Astrocyte of the cerebellum (primary cell): ENCODE results near the gene CSRP1.

Source experiments
- DNase-seq: peaks from one replicate; pipeline ENCODE4 v3.0.0-alpha.2; 2011; ENCODE audit warnings: low read depth
- H3K4me3 ChIP-seq: 2 replicates; pipeline ENCODE4 v1.5.1; 2011; ENCODE audit warnings: mild to moderate bottlenecking, low read depth, low read length, moderate library complexity
- in situ Hi-C: cut with HindIII; loops from 2 replicates; pipeline ENCODE4 v1.10.0; 2017; ENCODE audit warnings: low sequenced_read_pairs
- TF ChIP-seq, protein P1 (sequence below): IDR thresholded peaks from 2 replicates; pipeline ENCODE4 v1.5.1; 2012; ENCODE audit warnings: low read length, low read depth, moderate library complexity, mild to moderate bottlenecking; ENCODE audit errors: missing control alignments

CSRP1 gene

GRCh38 chr1:201448990-201449389 is 57.9 kb downstream of the CSRP1 start:
- DNase-seq, result no peak
- TF ChIP-seq, protein P1, sequence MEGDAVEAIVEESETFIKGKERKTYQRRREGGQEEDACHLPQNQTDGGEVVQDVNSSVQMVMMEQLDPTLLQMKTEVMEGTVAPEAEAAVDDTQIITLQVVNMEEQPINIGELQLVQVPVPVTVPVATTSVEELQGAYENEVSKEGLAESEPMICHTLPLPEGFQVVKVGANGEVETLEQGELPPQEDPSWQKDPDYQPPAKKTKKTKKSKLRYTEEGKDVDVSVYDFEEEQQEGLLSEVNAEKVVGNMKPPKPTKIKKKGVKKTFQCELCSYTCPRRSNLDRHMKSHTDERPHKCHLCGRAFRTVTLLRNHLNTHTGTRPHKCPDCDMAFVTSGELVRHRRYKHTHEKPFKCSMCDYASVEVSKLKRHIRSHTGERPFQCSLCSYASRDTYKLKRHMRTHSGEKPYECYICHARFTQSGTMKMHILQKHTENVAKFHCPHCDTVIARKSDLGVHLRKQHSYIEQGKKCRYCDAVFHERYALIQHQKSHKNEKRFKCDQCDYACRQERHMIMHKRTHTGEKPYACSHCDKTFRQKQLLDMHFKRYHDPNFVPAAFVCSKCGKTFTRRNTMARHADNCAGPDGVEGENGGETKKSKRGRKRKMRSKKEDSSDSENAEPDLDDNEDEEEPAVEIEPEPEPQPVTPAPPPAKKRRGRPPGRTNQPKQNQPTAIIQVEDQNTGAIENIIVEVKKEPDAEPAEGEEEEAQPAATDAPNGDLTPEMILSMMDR, result no peak
- H3K4me3 ChIP-seq, result no peak overlapping the region
- in situ Hi-C loops, result loop anchor here (5.0 kb wide), 2 partner anchors 52 to 68 kb away; partner anchors contain the start of gene LAD1

GRCh38 chr1:201447903-201448871 is 58.7 kb downstream of the CSRP1 start:
- TF ChIP-seq, protein P1, result peak; percentile 90
- DNase-seq, result peak; percentile 68
- H3K4me3 ChIP-seq, result no peak overlapping the region
- in situ Hi-C loops, result loop anchor here (5.0 kb wide), 2 partner anchors 51 to 69 kb away; partner anchors contain the start of gene LAD1

DNA sequence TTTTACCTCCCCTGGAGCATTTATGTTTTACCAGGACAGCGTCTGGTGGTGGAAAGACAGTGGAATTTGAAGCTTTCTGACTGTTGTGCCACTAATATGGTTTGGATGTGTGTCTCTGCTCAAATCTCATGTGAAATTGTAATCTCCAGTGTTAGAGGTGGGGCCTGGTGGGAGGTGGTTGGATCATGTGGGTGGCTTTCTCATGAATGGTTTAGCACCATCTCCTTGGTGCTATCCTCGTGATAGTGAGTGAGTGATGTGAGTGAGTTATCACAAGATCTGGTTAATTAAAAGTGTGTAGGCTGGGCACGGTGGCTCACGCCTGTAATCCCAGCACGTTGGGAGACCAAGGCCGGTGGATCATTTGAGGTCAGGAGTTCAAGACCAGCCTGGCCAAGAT is 61.6 kb downstream of the CSRP1 start:
- DNase-seq, result no peak
- in situ Hi-C loops, result loop anchor here (5.0 kb wide), 2 partner anchors 48 to 72 kb away; partner anchors contain the start of gene LAD1
- H3K4me3 ChIP-seq, result no peak overlapping the region
- TF ChIP-seq, protein P1, result no peak

DNA sequence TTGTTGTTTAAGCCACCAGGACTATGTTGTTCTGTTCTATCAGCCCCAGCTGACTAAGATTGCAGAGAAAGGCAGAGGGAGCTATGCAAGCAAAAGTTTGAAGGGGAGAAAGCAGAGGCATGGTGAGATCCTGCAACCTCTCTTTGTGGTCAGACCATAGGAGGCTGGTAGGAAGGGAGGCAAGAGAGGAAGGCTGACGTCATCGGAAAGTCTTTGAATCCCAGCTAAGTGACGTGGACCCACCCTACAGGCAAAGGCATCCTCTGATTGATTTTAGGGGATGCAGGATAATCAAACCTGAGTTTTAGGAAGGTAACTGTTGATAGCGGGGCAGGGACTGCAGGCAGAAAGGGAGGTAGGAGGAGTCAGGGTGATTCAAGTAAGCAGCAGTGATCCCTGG is 62.1 kb downstream of the CSRP1 start:
- in situ Hi-C loops, result loop anchor here (5.0 kb wide), 2 partner anchors 47 to 73 kb away; partner anchors contain the start of gene LAD1
- TF ChIP-seq, protein P1, result no peak
- no peak overlapping the region for H3K4me3 ChIP-seq
- DNase-seq, result no peak

DNA sequence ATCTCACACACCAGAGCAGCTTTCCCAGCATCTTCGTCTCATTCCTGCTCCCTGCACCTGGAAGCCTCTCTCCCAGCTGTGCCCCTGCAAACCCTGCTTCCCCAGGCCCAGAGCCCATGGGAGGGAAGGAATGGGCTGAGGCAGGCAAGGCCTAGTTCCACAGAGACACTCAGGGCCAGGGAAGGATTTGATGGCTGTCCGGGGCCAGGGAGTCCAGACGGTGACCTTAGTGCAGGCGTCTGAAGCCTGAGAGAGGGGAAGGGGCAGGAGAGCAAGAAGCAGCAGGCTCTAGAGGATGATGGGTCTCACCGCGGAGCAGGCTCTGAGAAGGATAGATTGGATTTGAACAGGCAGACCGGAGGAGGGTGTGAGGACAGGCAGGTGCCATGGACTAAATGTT is 63.2 kb downstream of the CSRP1 start:
- H3K4me3 ChIP-seq, result no peak overlapping the region
- DNase-seq, result no peak
- in situ Hi-C loops, result no loop called here
- TF ChIP-seq, protein P1, result no peak

- TF ChIP-seq, protein P1, result no peak
- in situ Hi-C loops, result no loop called here
- H3K4me3 ChIP-seq, result no peak overlapping the region
- no peak for DNase-seq
Observed at GRCh38 chr1:201436969-201437368, 70.0 kb downstream of the CSRP1 start.
